ENCODE results near the gene RAB31.
A peak's percentile ranks its signal among the peaks of the same experiment; 100 is the strongest.

Gene RAB31

GRCh38 chr18:9870431-9871008, 162.4 kb downstream of the RAB31 start:
- no peak overlapping the region for H2BK12ac ChIP-seq (ENCODE audit: low read length)

GRCh38 chr18:9871244-9871746, 163.2 kb downstream of the RAB31 start:
- WGBS, 2 donors (ENCODE audit: extremely low coverage in 2 of 2, insufficient read length in 2 of 2, insufficient replicate concordance in 1 of 2): no CpG with 5 or more reads among the region's 6 CpGs
- no peak overlapping the region for H3K4me3 ChIP-seq (ENCODE audit: low read length in 2 of 2)

More at GRCh38 chr18:9870431-9871008, 162.4 kb downstream of the RAB31 start:
- Histone ChIP-seq H3K23ac (ENCODE audit: low read depth, low read length, poor library complexity) (no peak overlapping the region), H3K4me3 (ENCODE audit: low read length in 2 of 2) (no peak overlapping the region), H3K9ac (ENCODE audit: low read depth, low read length, poor library complexity) (no peak overlapping the region), H3K9me3 (replicated peaks in 1 of 2; ENCODE audit: control insufficient read depth in 2 of 2, insufficient read depth in 1 of 2, low read depth in 1 of 2, low read length in 2 of 2) (peaks cover 2 to 11% of the 10 kb centered on the region in 2 donors), H3K4ac (ENCODE audit: low read length) (no peak overlapping the region), H2BK120ac (ENCODE audit: low read depth, low read length) (no peak overlapping the region), H2AFZ (ENCODE audit: low read length) (peak overlapping the region; percentile 71), H3K27me3 (ENCODE audit: control insufficient read depth in 3 of 3, insufficient read depth in 3 of 3, low read depth in 1 of 3, low read length in 3 of 3) (no peaks in the 10 kb centered on the region), H4K8ac (ENCODE audit: low read depth, low read length) (no peak overlapping the region), H3K4me2 (ENCODE audit: insufficient read depth, low read length, poor library complexity, severe bottlenecking) (no peak overlapping the region), H3K18ac (ENCODE audit: low read length) (no peak overlapping the region), H4K91ac (ENCODE audit: low read depth, low read length, poor library complexity) (no peak overlapping the region), H2BK5ac (ENCODE audit: low read length) (no peak overlapping the region), H3K14ac (ENCODE audit: low read length) (no peak overlapping the region), H3K36me3 (replicated peaks in 1 of 2; ENCODE audit: control insufficient read depth in 2 of 2, insufficient read depth in 2 of 2, low read length in 2 of 2) (no peaks in the 10 kb centered on the region), H2AK5ac (ENCODE audit: low read depth, low read length) (no peak overlapping the region), H2BK15ac (ENCODE audit: low read length) (no peak overlapping the region), H3K79me1 (ENCODE audit: low read depth, low read length) (no peaks in the 10 kb centered on the region), H3K27ac (replicated peaks; ENCODE audit: low read length) (no peak overlapping the region), H3K4me1 (ENCODE audit: control insufficient read depth in 2 of 2, insufficient read depth in 1 of 2, low read depth in 1 of 2, low read length in 2 of 2) (peaks cover 6 to 16% of the 10 kb centered on the region in 2 donors)
- no peak for DNase-seq (ENCODE audit: low spot score)
- no CpG with 5 or more reads among the region's 4 CpGs for WGBS, 2 donors (ENCODE audit: extremely low coverage in 2 of 2, insufficient read length in 2 of 2, insufficient replicate concordance in 1 of 2)

GRCh38 chr18:9872823-9873222, 164.7 kb downstream of the RAB31 start:
- Histone ChIP-seq H3K27me3 (ENCODE audit: control insufficient read depth in 3 of 3, insufficient read depth in 3 of 3, low read depth in 1 of 3, low read length in 3 of 3) (no peaks in the 10 kb centered on the region), H2BK5ac (ENCODE audit: low read length) (no peak overlapping the region), H3K4ac (ENCODE audit: low read length) (no peak overlapping the region), H3K9ac (ENCODE audit: low read depth, low read length, poor library complexity) (no peak overlapping the region), H2AK5ac (ENCODE audit: low read depth, low read length) (no peak overlapping the region), H4K91ac (ENCODE audit: low read depth, low read length, poor library complexity) (no peak overlapping the region), H3K18ac (ENCODE audit: low read length) (no peak overlapping the region), H3K9me3 (replicated peaks in 1 of 2; ENCODE audit: control insufficient read depth in 2 of 2, insufficient read depth in 1 of 2, low read depth in 1 of 2, low read length in 2 of 2) (no peaks in the 10 kb centered on the region), H3K79me1 (ENCODE audit: low read depth, low read length) (no peaks in the 10 kb centered on the region), H3K4me3 (ENCODE audit: low read length in 2 of 2) (no peak overlapping the region), H2BK120ac (ENCODE audit: low read depth, low read length) (no peak overlapping the region), H3K36me3 (replicated peaks in 1 of 2; ENCODE audit: control insufficient read depth in 2 of 2, insufficient read depth in 2 of 2, low read length in 2 of 2) (no peaks in the 10 kb centered on the region), H4K8ac (ENCODE audit: low read depth, low read length) (no peak overlapping the region), H2BK15ac (ENCODE audit: low read length) (no peak overlapping the region), H2BK12ac (ENCODE audit: low read length) (no peak overlapping the region), H3K23ac (ENCODE audit: low read depth, low read length, poor library complexity) (no peak overlapping the region), H3K4me2 (ENCODE audit: insufficient read depth, low read length, poor library complexity, severe bottlenecking) (no peak overlapping the region), H2AFZ (ENCODE audit: low read length) (no peak overlapping the region), H3K27ac (replicated peaks; ENCODE audit: low read length) (no peak overlapping the region), H3K4me1 (ENCODE audit: control insufficient read depth in 2 of 2, insufficient read depth in 1 of 2, low read depth in 1 of 2, low read length in 2 of 2) (peaks cover 6 to 16% of the 10 kb centered on the region in 2 donors), H3K14ac (ENCODE audit: low read length) (no peak overlapping the region)
- no peak for DNase-seq (ENCODE audit: low spot score)

More at GRCh38 chr18:9871244-9871746, 163.2 kb downstream of the RAB31 start:
- no peak overlapping the region for H3K4me2 ChIP-seq (ENCODE audit: insufficient read depth, low read length, poor library complexity, severe bottlenecking)
- no peaks in the 10 kb centered on the region for H3K36me3 ChIP-seq (replicated peaks in 1 of 2; ENCODE audit: control insufficient read depth in 2 of 2, insufficient read depth in 2 of 2, low read length in 2 of 2)
- H3K9ac ChIP-seq (ENCODE audit: low read depth, low read length, poor library complexity): no peak overlapping the region
- no peaks in the 10 kb centered on the region for H3K79me1 ChIP-seq (ENCODE audit: low read depth, low read length)
- peaks cover 0 to 4% of the 10 kb centered on the region in 2 donors for H3K9me3 ChIP-seq (replicated peaks in 1 of 2; ENCODE audit: control insufficient read depth in 2 of 2, insufficient read depth in 1 of 2, low read depth in 1 of 2, low read length in 2 of 2)
- no peak overlapping the region for H2AK5ac ChIP-seq (ENCODE audit: low read depth, low read length)
- no peak overlapping the region for H3K18ac ChIP-seq (ENCODE audit: low read length)
- H2BK12ac ChIP-seq (ENCODE audit: low read length): no peak overlapping the region
- no peak overlapping the region for H2BK15ac ChIP-seq (ENCODE audit: low read length)
- no peak overlapping the region for H2BK120ac ChIP-seq (ENCODE audit: low read depth, low read length)
- no peak overlapping the region for H3K23ac ChIP-seq (ENCODE audit: low read depth, low read length, poor library complexity)
- no peaks in the 10 kb centered on the region for H3K27me3 ChIP-seq (ENCODE audit: control insufficient read depth in 3 of 3, insufficient read depth in 3 of 3, low read depth in 1 of 3, low read length in 3 of 3)
- no peak for DNase-seq (ENCODE audit: low spot score)
- H4K8ac ChIP-seq (ENCODE audit: low read depth, low read length): no peak overlapping the region
- H3K4ac ChIP-seq (ENCODE audit: low read length): no peak overlapping the region
- no peak overlapping the region for H3K27ac ChIP-seq (replicated peaks; ENCODE audit: low read length)
- H3K14ac ChIP-seq (ENCODE audit: low read length): no peak overlapping the region
- H2AFZ ChIP-seq (ENCODE audit: low read length): peak overlapping the region; percentile 71
- no peak overlapping the region for H4K91ac ChIP-seq (ENCODE audit: low read depth, low read length, poor library complexity)
- H3K4me1 ChIP-seq (ENCODE audit: control insufficient read depth in 2 of 2, insufficient read depth in 1 of 2, low read depth in 1 of 2, low read length in 2 of 2): peaks cover 6 to 16% of the 10 kb centered on the region in 2 donors
- H2BK5ac ChIP-seq (ENCODE audit: low read length): no peak overlapping the region

GRCh38 chr18:9874728-9875127, 166.6 kb downstream of the RAB31 start:
- Histone ChIP-seq H3K23ac (ENCODE audit: low read depth, low read length, poor library complexity) (no peak overlapping the region), H3K27ac (replicated peaks; ENCODE audit: low read length) (no peak overlapping the region), H2BK15ac (ENCODE audit: low read length) (no peak overlapping the region), H2BK5ac (ENCODE audit: low read length) (no peak overlapping the region), H2AK5ac (ENCODE audit: low read depth, low read length) (no peak overlapping the region), H2BK12ac (ENCODE audit: low read length) (no peak overlapping the region), H4K91ac (ENCODE audit: low read depth, low read length, poor library complexity) (no peak overlapping the region), H3K9me3 (replicated peaks in 1 of 2; ENCODE audit: control insufficient read depth in 2 of 2, insufficient read depth in 1 of 2, low read depth in 1 of 2, low read length in 2 of 2) (no peaks in the 10 kb centered on the region), H3K9ac (ENCODE audit: low read depth, low read length, poor library complexity) (no peak overlapping the region), H3K4ac (ENCODE audit: low read length) (no peak overlapping the region), H3K4me1 (ENCODE audit: control insufficient read depth in 2 of 2, insufficient read depth in 1 of 2, low read depth in 1 of 2, low read length in 2 of 2) (peaks cover 5 to 12% of the 10 kb centered on the region in 2 donors), H2AFZ (ENCODE audit: low read length) (no peak overlapping the region), H3K79me1 (ENCODE audit: low read depth, low read length) (no peaks in the 10 kb centered on the region), H2BK120ac (ENCODE audit: low read depth, low read length) (no peak overlapping the region), H3K36me3 (replicated peaks in 1 of 2; ENCODE audit: control insufficient read depth in 2 of 2, insufficient read depth in 2 of 2, low read length in 2 of 2) (no peaks in the 10 kb centered on the region), H4K8ac (ENCODE audit: low read depth, low read length) (no peak overlapping the region), H3K4me2 (ENCODE audit: insufficient read depth, low read length, poor library complexity, severe bottlenecking) (no peak overlapping the region), H3K14ac (ENCODE audit: low read length) (no peak overlapping the region), H3K27me3 (ENCODE audit: control insufficient read depth in 3 of 3, insufficient read depth in 3 of 3, low read depth in 1 of 3, low read length in 3 of 3) (no peaks in the 10 kb centered on the region), H3K18ac (ENCODE audit: low read length) (no peak overlapping the region), H3K4me3 (ENCODE audit: low read length in 2 of 2) (no peak overlapping the region)
- DNase-seq (ENCODE audit: low spot score): no peak
- WGBS, 2 donors (ENCODE audit: extremely low coverage in 2 of 2, insufficient read length in 2 of 2, insufficient replicate concordance in 1 of 2): no CpG with 5 or more reads among the region's 1 CpG
